GM18505 (cell line): ENCODE results near the gene PSME2.
A peak's percentile ranks its signal among the peaks of the same experiment; 100 is the strongest.

Source experiments
- ATAC-seq: cut with Tn5 transposase; IDR thresholded peaks from one replicate; pipeline ENCODE4 v1.9.1; 2021; ENCODE audit not compliant: unreplicated experiment
- POLR2A ChIP-seq: IDR thresholded peaks from 4 replicates; pipeline ENCODE4 v1.6.1; 2011; ENCODE audit warnings: borderline replicate concordance; ENCODE audit not compliant: insufficient read depth, insufficient read length; ENCODE audit errors: extremely low read depth

The PSME2 gene

GRCh38 chr14:24141097-24141880 lies 5.1 kb downstream of the PSME2 start, which contains the start of gene EMC9:
EMC9 (minus strand) TSS chr14:24141591; CDS start chr14:24141304, 287 bp downstream.
- peak; percentile 97 for TF ChIP-seq POLR2A
- peak; percentile 83 for ATAC-seq

DNA sequence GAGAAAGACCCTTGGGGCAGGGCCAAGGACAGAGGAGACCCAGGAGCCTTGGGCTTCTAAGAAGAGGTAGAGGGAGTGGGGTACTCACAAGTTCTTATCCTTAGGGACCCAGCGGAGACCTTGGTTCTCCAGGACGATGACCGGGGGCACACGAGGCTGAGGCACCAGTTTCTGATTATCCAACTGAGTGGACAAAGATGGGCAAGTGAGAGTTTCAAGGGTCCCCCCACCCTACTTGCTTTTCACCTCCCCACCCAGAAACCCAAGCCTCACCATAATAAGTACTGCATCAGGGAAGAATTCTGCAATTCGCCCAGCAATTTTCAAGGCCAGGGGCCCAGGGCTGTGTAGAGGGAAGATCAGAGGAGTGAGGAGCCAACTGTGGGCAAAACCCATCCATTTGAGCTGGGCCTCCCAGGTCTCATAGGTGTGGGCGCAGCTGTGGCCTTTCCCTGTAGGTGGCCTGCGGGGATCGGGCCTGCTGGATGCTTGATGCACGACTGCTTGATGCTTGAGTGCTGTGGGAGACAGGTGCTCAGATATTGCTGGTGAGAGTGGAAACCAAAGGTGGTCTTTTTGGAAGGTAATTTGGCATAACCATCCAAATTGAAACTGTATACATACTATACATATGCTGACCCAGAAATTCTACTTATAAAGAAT lies 7.0 kb downstream of the PSME2 start:
- ATAC-seq = no peak
- TF ChIP-seq POLR2A = no peak

- no peak for ATAC-seq
- TF ChIP-seq POLR2A = no peak
Measured at GRCh38 chr14:24138396-24139271, 7.8 kb downstream of the PSME2 start.

DNA sequence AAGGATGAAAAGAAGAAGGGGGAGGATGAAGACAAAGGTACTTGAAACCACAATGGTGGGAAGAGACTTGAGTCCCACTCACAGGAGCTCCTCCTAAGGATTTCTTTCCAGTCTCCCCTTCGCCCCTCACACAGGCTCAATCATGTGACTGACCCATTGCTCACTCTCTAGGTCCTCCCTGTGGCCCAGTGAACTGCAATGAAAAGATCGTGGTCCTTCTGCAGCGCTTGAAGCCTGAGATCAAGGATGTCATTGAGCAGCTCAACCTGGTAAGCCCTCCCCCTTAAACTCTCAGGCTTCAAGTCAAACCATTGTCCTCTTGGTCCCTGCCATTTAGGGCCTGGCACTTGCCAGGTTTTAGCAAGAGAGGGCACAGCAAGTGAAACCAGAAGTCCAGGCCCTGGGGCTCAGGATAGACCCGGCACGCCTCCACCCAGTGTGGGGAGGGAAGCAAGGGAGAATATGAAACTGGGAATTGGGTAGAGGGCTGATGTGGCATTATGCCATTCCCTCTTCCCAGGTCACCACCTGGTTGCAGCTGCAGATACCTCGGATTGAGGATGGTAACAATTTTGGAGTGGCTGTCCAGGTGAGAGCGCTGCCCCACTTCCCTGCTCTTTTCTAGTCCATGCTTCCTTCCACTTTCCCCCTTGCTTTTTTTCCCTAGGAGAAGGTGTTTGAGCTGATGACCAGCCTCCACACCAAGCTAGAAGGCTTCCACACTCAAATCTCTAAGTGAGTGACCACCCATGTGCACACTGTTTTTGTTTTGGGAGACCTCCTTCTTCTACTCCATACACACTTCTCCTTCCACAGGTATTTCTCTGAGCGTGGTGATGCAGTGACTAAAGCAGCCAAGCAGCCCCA lies 8.6 kb downstream of the PSME2 start:
- no peak for TF ChIP-seq POLR2A
- ATAC-seq = no peak

GRCh38 chr14:24136684-24137528 lies 9.5 kb downstream of the PSME2 start:
- ATAC-seq = no peak
- no peak for TF ChIP-seq POLR2A

DNA sequence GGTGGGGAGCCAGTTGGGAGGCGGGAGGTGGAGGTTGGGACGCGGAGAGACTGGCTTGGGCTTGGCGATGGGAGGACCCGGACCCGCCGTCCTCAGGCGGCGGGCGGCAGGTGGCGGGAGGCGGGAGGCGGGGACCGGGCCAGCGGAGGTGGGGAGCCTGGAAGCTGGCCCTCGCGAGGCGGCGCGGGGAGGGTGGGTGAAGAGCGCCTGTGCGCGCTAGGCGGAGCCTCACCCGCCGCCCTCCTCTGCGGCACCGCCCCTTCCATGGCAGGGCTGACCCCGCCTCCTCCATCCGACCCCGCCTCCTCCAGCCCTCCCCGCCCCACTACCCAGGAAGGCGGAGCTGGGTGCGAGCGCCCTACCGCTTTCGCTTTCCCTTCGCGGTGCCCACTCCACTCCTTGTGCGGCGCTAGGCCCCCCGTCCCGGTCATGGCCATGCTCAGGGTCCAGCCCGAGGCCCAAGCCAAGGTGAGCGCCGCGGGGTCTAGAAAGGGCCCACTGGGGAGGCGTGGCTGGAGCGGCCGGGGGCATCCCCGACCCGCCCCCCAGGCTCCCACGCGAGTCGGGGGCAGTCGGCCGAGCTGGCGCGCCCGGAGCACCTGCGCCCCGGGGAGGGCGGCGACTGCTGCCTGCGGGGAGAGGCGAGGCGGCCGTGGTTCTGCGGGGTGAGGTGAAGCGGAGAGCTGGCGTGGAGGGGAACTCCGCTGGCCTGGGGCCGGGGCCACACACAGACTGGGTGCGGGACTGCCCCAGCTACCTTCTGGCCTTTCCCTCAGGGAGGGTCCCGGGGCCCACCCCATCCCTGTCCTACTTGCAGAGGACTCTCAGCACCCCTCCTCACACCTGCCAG lies 10.4 kb downstream of the PSME2 start, which contains the start of gene PSME1:
Gene PSME1 (plus strand): TSS at position 361 of the 850 bp plus-strand sequence. CDS start 69 bp downstream, at position 430.
- ATAC-seq = peak; percentile 85
- TF ChIP-seq POLR2A = peak; percentile 62

DNA sequence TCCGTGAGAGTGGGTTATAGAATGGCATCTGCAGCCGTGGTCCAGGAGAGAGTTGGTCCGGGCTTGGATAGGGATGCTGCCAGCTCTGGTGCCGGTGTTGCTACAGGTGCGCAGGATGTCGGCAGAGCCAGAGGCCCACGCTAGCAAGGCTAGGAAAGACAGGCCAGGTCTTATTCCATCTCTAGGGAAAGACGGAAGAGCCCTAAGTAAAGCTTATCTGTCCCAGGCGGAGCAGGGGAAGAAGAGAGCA lies 10.9 kb downstream of the PSME2 start:
- no peak for ATAC-seq
- TF ChIP-seq POLR2A = no peak

GRCh38 chr14:24133735-24134134 lies 12.7 kb downstream of the PSME2 start:
- ATAC-seq = no peak
- TF ChIP-seq POLR2A = no peak

DNA sequence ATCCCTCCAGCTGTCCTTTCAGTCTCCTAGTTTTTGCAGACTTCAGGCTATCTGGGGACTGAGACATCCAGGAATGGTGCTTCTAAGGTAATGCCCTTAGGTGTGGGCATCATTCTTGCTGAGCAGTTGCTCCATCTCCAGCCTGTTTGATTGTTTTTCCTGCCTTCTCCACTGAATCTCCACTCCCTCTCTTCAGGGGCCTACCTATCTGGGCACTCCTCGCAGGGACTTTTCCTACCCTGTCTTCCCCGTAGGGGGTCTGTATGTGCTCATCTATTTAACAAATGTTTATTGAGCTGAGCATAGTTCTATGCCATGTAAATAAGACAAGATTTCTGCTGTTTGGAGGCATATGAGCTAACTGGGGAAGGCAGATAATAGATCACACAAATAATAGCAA lies 13.4 kb downstream of the PSME2 start:
- ATAC-seq = no peak
- no peak for TF ChIP-seq POLR2A

DNA sequence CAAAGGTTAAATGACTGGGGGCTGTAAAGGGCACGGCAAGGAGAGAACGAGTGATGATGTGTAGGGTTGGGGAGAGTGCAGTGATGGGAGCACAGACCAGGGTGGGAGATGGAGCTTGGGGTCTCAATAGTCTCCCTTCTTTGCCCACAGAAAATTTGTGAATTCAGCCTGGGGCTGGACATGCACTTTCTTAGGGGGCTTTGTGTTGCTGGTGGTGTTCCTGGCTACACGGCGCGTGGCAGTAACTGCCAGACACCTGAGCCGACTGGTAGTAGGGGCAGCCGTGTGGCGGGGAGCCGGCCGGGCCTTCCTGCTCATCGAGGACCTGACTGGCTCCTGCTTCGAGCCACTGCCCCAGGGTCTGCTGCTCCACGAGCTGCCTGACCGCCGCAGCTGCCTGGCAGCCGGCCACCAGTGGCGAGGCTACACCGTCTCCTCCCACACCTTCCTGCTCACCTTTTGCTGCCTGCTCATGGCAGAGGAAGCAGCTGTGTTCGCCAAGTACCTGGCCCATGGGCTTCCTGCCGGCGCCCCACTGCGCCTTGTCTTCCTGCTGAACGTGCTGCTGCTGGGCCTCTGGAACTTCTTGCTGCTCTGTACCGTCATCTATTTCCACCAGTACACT lies 14.2 kb downstream of the PSME2 start:
- ATAC-seq = no peak
- no peak for TF ChIP-seq POLR2A

DNA sequence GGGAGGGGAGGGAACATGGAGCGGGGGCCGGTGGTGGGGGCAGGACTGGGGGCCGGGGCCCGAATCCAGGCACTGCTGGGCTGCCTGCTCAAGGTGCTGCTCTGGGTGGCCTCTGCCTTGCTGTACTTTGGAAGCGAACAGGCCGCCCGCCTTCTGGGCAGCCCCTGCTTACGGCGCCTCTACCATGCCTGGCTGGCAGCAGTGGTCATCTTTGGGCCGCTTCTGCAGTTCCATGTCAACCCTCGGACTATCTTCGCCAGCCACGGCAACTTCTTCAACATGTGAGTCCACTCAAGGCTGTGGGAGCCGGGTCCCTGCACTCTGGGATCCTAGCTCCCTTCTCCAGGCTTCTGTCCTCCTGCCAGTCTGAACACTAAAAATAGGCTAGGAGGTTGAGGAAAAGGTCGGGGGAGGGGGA lies 14.9 kb downstream of the PSME2 start:
- no peak for ATAC-seq
- no peak for TF ChIP-seq POLR2A
